ENCODE data around the gene DPP4. TPM values are rescaled to one million over a fixed set of nuclear protein-coding genes. Genes with fewer than 3 reads are reported as not detected.

Gene DPP4
- total RNA-seq, 6 experiments from 2014 or later, result 17.8 to 39.8 (median 26.3) TPM

DNA sequence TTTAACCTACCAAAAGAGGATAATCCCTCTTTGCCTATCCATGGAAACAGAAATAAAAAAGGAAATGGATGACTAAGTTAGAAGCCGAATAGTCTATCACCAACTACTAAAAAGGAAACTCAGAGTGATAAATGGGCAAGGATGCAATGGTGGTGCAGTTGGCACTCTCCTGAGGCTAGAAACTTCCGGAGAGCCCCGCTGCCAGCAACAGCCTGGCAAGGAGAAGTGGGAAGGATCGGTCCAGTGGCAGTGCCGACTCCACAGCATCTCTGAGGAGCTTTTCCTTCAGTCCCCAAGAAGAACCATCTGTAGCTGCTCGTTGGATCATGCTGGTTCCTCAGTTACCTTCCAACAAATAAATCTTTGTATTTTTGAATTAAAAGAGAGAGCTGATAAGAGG lies 74.7 kb downstream of the DPP4 start:
- no peaks in the 10 kb centered on the region for H3K4me1 ChIP-seq
- intact Hi-C loops (cut with DNase I), result no loop called here
- 49% methylated on average over 4 of the region's 6 CpGs for WGBS (ENCODE audit: insufficient coverage, low coverage, low lambda C conversion rate, missing lambda C conversion rate)
- H3K36me3 ChIP-seq, result no peaks in the 10 kb centered on the region
- no peak for DNase-seq
- H3K9me3 ChIP-seq, result no peaks in the 10 kb centered on the region
- ATAC-seq, result no peak
- H3K27ac ChIP-seq, result no peak overlapping the region
- no peak overlapping the region for H3K4me3 ChIP-seq
- no peak for TF ChIP-seq POLR2A (IDR thresholded peaks at IDR 0.05)
- TF ChIP-seq, protein P1, sequence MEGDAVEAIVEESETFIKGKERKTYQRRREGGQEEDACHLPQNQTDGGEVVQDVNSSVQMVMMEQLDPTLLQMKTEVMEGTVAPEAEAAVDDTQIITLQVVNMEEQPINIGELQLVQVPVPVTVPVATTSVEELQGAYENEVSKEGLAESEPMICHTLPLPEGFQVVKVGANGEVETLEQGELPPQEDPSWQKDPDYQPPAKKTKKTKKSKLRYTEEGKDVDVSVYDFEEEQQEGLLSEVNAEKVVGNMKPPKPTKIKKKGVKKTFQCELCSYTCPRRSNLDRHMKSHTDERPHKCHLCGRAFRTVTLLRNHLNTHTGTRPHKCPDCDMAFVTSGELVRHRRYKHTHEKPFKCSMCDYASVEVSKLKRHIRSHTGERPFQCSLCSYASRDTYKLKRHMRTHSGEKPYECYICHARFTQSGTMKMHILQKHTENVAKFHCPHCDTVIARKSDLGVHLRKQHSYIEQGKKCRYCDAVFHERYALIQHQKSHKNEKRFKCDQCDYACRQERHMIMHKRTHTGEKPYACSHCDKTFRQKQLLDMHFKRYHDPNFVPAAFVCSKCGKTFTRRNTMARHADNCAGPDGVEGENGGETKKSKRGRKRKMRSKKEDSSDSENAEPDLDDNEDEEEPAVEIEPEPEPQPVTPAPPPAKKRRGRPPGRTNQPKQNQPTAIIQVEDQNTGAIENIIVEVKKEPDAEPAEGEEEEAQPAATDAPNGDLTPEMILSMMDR (IDR thresholded peaks at IDR 0.05), result no peak
- H3K27me3 ChIP-seq, result no peaks in the 10 kb centered on the region

DNA sequence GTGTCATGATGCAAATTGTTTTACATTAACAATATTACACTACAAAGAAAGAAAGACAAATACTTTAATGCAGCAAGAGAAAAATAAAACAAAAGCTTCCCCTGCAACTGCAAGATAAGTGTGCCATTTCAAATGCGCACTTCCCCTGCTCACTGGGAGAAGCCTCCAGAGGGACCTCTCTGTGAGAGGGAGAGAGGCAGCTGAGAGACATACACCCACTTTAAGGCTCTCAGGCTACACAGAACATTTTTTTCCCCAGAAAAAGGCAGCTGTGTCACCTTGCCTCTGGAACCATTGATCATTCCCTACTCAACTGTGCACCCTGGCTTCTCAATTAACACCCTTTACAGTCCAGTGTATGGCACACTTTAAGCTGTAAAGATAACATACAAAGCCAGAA lies 75.2 kb downstream of the DPP4 start:
- WGBS (ENCODE audit: insufficient coverage, low coverage, low lambda C conversion rate, missing lambda C conversion rate), result no CpG with 5 or more reads among the region's 1 CpG
- H3K27me3 ChIP-seq, result no peaks in the 10 kb centered on the region
- no peak for ATAC-seq
- intact Hi-C loops (cut with DNase I), result no loop called here
- TF ChIP-seq, protein P1 (IDR thresholded peaks at IDR 0.05), result no peak
- TF ChIP-seq POLR2A (IDR thresholded peaks at IDR 0.05), result no peak
- H3K36me3 ChIP-seq, result no peaks in the 10 kb centered on the region
- DNase-seq, result no peak
- H3K9me3 ChIP-seq, result no peaks in the 10 kb centered on the region
- H3K4me1 ChIP-seq, result no peaks in the 10 kb centered on the region
- H3K4me3 ChIP-seq, result no peak overlapping the region
- no peak overlapping the region for H3K27ac ChIP-seq

DNA sequence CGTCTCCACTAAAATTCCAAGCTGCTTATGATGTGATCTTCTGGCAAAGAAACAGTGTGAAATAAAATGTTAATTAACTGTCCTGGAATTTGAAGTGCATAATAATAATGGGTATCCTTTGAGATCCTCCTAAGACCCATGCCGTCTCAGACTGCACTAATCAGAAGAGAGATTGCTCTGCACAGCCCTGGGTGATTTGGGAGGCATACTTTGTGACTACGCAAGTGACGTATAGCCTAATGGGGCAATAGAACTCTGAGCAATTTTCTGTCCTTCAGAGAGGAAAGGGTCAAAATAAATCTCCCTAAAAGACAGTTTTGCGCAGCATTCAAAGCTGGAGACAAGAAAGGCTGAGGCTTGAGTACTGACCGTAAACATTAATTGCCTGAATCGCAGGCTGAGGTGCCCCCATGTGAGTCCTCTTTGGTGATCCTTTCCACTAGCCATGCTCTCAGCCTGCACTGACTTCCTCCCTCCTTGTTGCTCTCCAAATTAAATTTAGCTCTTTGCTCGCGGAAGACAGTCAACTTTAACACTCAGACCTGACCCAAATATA lies 76.0 kb downstream of the DPP4 start:
- ATAC-seq (no peak), DNase-seq (no peak)
- Histone ChIP-seq H3K27ac (no peak overlapping the region), H3K9me3 (no peaks in the 10 kb centered on the region), H3K27me3 (no peaks in the 10 kb centered on the region), H3K4me1 (no peaks in the 10 kb centered on the region), H3K36me3 (no peaks in the 10 kb centered on the region), H3K4me3 (no peak overlapping the region)
- TF ChIP-seq, protein P1 (IDR thresholded peaks at IDR 0.05), result no peak
- TF ChIP-seq POLR2A (IDR thresholded peaks at IDR 0.05), result no peak
- WGBS (ENCODE audit: insufficient coverage, low coverage, low lambda C conversion rate, missing lambda C conversion rate), result 82% methylated on average over 9 of the region's 9 CpGs
- intact Hi-C loops (cut with DNase I), result no loop called here

GRCh38 chr2:161995553-161996016 lies 78.4 kb downstream of the DPP4 start:
- intact Hi-C loops (cut with DNase I), result no loop called here
- DNase-seq (no peak), ATAC-seq (peak; percentile 30 to 69 (median 54))
- H3K4me3 ChIP-seq, result no peak overlapping the region
- no peaks in the 10 kb centered on the region for H3K27me3 ChIP-seq
- H3K4me1 ChIP-seq, result no peaks in the 10 kb centered on the region
- H3K27ac ChIP-seq, result no peak overlapping the region
- TF ChIP-seq, protein P1 (IDR thresholded peaks at IDR 0.05), result no peak
- no peak for TF ChIP-seq POLR2A (IDR thresholded peaks at IDR 0.05)
- no peaks in the 10 kb centered on the region for H3K36me3 ChIP-seq
- H3K9me3 ChIP-seq, result no peaks in the 10 kb centered on the region
